HG03159 (cell line): ENCODE results near the gene CMAS.
A peak's percentile ranks its signal among the peaks of the same experiment; 100 is the strongest.
"Not testable (repeated sequence)": the region's sequence is repeated elsewhere in the genome, so short reads cannot be mapped to it uniquely, and the experiment has no call there.

Experiments used
- ATAC-seq: cut with Tn5 transposase; IDR thresholded peaks from one replicate; pipeline ENCODE4 v1.9.1; 2021; ENCODE audit warnings: mild to moderate bottlenecking, moderate library complexity; ENCODE audit not compliant: unreplicated experiment

CMAS gene

DNA sequence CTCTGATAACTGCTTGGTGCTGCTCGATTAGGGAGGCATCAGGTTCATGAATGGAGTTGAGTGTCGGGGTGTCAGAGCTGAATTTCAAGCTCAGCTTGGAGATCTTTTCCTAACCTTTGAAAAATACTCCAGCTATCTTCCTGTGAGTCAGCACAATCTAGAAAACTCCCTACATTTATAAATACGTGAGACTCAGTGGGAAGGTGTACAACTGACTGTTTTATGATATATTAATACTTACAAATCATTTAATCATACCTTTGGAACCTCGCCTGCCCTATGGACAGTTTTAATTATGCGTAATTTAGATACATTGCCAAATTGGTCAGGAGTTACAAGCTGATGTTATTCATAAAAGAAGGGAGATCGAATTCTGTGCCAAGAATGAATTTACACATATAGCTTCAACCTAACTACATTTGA lies 961 bp downstream of the CMAS start:
- no peak for ATAC-seq

DNA sequence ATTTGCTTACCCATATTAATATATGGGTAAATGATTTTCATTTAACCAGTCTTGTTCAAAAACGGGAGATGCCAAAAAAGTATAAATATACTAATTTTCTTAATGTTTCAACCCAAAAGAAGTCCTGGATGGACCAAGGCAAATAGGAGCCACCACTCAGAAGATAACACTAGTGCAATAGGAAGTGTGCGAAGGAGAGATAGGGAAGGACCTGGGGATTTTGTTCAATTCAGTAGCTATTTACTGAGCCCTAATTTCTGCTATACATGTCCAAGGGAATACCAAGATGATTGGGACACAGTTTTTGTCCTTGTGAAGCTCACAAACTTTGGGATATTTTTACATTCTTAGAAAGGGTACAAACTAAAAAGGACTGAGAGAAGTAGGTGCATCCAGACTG lies 1.5 kb downstream of the CMAS start:
- ATAC-seq = no peak

DNA sequence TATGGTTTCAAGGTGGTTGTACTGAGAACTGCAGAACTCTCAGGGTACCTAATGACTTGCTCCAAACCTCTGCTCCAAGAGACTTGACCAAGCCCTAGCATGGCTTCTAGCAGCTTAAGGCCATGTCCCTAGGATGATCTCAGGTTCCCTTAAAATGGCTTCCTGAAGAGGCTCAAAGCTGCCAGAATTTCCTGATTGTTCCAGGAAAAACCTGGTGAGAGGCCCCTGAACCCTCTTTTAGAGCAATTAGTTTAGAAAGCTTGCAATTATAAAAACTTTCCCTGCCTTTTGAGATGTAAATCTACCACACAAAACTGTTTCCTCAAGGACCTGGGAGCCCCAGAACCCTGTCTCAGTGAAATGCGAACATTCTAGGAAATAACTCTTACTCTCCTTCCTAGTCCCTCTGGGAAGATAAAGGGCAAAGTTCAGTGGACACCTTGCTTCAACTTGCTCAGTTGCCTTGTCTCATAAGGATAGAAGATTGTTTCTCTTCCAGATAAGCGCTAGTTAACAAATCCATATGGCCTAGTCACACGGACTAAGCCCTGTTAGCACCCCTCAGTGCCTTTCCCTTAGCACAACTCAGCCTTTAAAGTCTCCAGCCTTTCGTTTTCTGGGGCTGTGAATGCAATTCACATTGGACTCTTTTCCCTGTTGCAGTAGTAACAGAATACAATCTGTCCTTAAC lies 2.5 kb downstream of the CMAS start:
- no peak for ATAC-seq

DNA sequence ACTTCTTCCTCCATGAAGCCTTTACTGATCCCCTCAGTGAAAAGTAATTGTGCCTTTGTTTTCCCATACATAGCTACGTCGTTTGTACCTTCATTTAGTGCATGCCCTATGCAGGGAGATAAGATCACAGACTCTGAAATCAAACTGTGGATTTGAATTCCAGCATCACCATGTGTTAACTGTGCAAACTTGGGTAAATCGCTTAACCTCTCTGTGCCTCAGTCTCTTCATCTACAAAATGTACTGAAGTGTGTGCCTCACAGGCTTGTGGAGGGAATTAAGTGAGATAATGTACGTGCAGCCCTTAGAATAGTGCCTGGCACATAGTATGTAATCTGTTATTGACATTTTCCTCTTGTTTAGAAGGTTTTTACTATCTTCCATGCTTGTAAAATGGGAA lies 4.1 kb downstream of the CMAS start:
- no peak for ATAC-seq

DNA sequence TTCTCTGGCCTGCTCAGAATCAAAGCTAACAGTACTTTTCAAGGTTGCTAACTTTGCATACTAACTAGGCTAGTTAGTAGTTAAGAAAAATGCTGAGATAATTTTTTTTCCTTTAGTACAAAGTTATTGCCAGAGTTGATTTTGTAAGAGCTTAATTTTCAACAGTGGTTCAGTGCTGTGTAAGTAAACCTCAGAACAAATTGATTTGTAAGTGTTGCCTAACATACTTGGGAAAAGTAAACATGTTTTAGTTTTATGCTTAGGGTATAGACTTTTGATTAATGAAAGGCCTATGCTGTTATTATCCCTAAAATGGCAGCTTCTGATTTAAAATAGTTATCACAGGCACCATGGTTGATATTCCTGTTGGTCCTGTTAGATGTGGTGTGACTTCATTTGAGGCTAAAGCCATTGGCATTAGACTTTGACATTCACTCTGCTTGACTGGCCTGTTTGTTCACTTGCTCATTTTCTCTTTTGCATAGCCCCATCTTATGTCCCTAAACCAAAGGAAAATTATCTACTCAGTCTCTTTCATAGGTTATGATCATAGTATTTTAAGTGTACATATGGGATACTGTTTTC lies 5.2 kb downstream of the CMAS start:
- no peak for ATAC-seq

DNA sequence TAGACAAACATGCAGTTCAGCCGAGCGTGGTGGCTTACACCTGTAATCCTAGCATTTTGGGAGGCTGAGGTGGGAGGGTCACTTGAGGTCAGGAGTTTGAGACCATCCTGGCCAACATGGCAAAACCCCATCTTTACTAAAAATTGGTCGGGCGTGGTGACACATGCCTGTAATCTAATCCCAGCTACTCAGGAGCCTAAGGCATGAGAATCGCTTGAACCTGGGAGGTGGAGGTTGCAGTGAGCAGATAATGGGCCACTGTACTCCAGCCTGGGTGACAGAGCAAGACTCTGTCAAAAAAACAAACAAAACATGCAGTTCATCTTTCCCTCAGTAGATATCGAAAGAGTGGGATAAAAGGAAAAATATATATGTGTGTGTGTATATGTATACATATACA lies 7.0 kb downstream of the CMAS start:
- ATAC-seq = not testable (repeated sequence)

DNA sequence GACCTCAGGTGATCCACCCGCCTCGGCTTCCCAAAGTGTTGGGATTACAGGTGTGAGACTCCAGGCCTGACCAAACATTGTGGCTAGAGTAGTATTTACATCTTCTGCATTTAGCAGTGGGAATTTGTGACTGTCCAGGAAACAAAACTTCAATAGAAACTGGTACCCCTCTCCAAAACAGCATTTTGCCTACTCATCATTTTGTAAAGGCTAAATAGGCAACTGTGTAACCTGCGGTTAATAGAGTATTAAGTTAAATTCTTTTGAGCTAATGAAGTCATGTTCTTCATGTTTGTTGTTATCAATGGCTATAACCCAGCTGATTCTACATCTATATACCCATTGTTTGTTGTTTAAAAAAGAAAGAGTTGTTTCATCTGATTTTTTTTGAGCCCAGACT lies 8.1 kb downstream of the CMAS start:
- no peak for ATAC-seq

DNA sequence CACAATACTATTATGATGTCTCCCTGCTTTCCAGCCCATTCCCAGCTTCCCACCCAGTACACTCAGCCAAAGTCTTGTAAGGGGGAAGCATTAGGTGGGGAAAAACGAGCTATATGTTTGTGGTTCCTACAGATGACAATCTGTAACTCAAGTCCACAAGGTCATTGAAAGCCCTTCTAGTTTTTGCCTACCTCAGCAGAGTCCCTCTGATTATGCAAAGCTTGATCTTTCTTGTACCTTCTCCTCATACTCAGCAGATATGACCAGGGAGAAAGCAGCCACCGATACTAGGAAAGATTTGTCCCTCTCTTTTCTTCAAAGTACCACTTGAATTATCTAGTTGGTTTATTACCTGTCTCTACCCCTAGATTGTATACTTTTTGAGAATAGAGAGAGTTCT lies 10.6 kb downstream of the CMAS start:
- ATAC-seq = no peak

DNA sequence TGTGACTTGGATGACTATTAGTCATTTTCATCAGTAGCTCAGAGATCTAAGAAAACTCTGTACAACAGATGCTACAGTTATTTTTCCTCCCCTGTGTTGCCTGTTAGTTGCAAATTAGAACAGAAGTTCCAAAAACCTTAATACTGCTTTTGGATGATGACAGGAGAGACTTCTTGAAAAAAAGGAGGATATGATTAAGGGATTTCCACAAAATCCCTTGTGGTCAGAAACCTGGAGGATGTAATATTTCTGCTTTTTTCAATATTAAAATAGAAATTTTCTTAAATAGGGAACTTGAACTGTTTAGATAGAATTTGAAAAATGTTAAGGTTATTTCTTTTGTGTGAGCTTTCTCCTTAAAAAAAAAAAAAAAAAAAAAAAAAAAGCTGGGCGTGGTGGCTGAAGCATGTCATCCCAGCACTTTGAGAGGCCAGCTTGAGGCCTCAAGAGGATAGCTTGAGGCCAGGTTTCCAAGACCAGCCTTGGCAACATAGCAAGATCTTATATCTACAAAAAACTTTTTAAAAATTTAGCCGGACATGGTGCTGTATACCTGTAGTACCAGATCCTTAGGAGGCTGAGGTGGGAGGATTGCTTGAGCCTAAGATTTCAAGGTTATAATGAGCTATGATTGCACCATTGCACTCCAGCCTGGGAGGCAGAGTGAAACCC lies 14.1 kb downstream of the CMAS start:
- no peak for ATAC-seq

DNA sequence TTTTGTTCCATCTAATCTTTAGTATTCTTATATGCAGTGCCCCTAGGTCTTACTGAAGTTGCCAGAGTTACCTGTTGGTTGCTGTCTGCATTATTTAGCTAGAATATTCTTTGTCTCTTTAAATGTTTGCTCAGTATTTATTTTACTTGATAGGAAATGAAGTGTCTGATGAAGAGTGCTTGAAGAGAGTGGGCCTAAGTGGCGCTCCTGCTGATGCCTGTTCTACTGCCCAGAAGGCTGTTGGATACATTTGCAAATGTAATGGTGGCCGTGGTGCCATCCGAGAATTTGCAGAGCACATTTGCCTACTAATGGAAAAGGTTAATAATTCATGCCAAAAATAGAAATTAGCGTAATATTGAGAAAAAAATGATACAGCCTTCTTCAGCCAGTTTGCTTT lies 18.9 kb downstream of the CMAS start:
- no peak for ATAC-seq

DNA sequence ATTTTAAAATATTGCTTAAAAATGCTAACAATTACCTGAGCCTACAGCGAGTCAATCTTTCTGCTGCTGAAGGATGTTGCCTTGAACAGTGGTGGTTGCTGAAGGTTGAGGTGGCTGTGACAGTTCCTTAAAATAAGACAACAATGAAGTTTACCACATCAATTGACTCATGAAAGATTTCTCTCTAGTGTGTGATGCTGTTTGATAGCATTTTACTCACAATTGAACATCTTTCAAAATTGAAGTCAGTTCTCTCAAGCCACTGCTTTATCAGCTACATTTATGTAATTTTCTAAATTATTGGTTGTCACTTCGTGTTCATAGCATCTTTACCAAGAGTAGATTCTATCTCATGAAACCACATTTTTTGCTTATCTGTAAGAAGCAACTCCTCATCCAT lies 20.3 kb downstream of the CMAS start:
- no peak for ATAC-seq

DNA sequence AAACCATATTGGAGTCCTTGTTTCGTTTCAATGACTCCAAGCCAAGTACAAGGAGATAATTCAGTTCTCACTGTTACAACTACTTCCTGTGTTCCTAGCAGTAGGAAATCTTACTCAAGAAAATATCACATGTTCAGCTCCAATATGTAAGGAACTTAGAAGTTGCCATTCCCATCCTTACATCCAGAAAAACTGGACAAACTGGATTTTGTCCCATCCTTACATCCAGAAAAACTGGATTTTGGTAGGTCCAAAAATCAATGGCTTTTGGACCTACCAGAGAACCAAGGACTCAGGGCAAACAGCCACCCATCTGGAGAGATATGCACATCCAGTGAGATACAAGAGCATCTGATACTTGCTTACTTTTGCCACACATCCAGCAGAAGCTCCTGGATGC lies 23.8 kb downstream of the CMAS start:
- ATAC-seq = no peak

DNA sequence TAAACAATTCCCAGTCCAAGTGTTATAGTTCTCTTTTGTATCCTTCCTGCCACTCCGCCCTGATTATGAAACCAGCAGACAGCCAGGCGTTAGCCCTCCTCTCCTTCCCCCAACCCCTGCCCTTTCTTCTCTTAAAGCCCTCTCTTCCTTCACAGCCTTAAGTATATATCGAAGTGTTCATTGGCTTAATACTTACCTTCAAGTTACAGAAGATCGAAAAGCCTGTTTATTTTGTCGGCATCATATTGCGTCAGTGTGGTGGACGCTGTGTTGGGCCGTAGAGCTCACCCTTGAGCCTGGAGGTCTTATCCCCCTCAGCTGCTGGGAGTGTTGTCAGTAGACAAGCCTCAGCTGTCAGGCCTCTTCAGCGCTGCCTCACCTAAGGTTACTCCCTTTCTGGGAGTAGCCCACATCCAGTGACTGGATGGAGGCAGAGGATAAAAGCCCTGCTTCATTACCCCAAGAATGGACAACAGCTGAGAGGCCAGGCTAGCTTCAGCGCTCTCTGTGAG lies 36.2 kb downstream of the CMAS start:
- ATAC-seq = no peak

DNA sequence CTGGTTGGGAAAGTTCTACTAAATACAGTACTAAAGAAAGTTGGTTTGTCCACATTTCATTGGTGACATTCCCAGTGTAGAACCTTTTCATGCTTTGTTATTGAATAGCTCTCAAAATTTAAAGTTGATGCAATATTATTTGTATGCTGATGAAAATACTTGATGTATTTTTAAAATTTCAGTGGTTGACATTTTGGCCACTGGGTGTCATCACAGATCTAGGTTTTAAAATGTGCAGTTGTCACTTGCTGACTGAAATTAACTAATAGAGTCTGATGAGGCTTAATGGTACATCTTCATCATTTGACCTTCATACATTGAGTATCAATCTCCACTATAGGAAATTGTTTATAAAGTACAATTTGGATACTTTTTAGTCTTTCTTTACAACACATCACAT lies 37.1 kb downstream of the CMAS start:
- no peak for ATAC-seq

DNA sequence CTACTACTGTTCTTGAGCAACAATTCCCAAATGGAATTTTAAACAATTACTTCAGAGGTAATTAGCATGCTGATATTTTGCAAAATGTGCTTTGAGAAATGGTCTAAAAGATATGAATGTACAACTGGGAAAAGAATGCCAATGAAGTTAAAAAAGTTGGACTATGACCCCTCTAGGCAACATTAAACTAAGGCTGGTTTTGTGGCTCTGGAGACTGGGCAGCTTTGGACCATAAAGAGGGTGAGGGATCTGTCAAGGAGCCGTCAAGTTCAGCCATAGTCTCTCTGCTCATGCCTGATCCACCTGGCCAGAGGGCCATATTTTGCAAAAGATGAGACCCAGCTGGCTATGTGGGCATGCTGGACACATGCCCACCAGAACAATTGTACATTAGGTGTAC lies 38.8 kb downstream of the CMAS start:
- ATAC-seq = no peak

DNA sequence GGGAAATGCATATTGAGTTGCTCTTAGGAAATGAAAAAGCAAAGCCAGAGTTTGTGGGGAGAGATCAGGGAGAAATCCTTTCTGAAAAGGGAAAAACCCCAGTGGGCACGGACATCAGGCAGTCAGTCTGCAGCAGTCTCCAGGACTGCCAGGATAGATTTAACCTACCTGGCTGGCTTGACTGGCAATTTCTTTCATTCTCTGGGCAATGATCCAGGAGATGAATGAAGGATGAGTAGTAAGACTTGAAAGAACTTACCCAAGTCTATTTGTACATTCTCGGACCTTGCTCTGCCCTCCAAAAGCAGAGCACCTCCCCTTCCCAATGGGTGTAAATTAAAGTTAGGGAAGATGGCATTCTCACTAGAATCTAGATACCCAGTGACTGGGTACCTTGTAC lies 42.9 kb downstream of the CMAS start:
- no peak for ATAC-seq

DNA sequence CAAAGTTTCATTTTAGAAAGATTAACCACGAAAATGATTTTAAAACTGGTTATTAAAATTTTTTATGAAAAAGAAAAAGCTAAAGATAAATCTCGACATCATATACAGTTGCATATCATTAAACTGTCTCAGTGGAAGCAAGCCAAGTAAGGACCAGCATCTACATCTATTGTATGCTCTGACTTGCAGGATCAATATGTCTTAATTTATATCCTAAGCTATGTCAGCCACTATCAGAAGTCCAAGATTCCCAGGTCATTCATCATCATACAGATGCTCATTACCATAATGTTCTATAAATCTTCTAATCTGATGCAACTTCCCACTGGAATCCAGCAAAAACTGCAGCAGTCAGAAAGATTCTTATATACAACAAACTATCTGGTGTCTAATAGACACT lies 43.5 kb downstream of the CMAS start:
- ATAC-seq = no peak

DNA sequence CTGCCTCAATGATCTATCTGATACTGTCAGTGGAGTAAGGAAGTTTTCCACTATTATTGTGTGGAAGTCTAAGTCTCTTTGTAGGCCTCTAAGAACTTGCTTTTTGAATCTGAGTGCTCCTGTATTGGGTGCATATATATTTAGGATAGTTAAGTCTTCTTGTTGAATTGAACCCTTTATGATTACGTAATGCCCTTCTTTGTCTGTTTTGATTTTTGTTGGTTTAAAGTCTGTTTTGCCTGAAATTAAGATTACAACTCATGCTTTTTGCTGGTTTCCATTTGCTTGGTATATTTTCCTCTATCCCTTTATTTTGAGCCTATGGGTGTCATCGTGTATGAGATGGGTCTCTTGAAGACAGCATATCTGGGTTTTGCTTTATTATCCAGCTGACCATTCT lies 53.0 kb downstream of the CMAS start:
- not testable (repeated sequence) for ATAC-seq

DNA sequence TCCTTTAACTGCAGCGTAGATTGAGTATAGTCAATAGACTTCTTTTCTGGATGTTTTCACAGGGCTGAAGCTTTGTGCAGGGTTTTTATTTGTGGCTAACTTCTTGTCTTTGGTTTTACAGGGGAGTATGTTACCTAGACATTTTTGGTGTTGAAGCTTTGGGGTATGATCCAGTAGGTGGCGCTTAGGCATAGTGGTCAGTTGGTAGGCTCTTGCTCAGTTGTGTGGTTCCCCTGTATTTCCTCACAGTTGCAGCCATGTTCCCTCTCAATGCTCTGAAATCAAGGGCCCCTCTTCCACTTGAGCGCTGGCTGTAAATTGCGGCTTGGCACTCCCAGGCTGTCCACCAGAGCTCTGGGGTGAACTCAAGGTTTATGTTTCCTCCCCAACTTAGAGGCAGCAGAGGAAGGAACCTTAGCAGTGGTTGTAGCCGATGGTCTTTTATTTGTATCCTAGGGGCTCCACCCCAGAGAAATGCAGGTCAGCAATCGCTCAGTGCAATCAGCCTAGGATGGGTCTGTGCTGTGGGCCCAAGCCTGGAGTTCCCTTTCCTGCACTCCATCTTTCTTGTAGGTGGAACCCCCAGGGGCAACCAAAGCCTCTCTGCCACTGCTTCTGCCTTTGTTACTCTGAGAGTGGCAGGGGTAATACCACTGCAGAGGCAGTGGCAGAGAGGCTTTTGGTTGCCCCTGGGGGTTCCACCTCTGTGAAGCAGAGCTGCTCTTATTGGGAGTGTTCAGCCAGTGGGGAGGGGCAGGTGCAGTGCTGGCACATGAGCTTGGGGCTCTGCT lies 55.1 kb downstream of the CMAS start:
- ATAC-seq = peak; percentile 50

DNA sequence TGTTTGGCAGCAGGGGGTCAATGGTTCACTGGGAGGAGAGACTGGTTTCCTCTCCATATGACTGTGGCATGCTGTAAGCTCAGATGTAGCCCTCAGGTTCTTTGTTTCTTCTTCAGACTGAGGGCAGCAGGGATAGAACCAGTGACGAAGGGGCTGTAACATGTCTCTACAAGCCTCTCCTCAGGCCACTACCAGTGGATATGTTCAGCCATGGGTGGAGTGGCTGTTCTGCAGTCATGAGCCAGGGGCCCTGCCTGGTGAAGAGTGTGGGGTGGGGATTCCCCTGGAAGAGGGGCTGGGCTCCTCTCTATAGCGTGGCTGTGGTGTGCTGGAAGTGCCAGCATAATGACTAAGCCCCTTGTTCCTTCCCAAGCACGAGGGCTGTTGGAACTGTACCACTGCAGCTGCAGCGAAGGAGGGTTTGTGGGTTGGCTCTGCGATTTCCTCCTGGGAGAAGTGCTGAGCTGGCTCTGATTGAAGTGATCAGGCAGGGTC lies 55.8 kb downstream of the CMAS start:
- peak; percentile 19 for ATAC-seq

DNA sequence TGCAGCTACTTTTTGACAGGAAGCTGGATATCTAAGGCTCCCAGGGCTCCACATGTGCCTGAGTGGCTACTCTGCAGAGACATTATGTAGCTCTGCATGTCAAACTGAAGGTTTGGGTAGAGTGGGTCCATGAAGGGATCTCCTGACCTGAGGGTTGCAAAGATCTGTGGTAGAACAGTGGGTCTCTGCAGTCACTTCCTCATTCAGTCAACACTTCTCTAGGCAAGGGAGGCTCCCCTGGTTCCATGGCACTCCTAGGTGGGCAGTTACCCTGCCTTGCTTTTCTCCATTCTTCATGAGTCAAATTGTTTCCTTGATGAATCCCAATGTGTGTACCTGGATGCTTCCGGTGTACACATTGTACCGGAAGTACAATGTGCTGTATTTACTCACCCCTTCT lies 57.4 kb downstream of the CMAS start:
- ATAC-seq = no peak
